GM11168 (cell line): ENCODE results near the gene JADE3.
"Not testable (repeated sequence)": the region's sequence is repeated elsewhere in the genome, so short reads cannot be mapped to it uniquely, and the experiment has no call there.

Experiments
- in situ Hi-C: fragments of 300-500 bp; cut with MboI; formaldehyde crosslinking; loops from one replicate; pipeline ENCODE4 v1.12.0; 2022; ENCODE audit warnings: low sequenced_read_pairs; ENCODE audit not compliant: unreplicated experiment

Gene JADE3

GRCh38 chrX:46929439-46930261, 17.4 kb downstream of the JADE3 start:
- in situ Hi-C loops = no loop called here

GRCh38 chrX:46935295-46935694, 23.1 kb downstream of the JADE3 start:
- in situ Hi-C loops = no loop called here

GRCh38 chrX:46938589-46938988, 26.4 kb downstream of the JADE3 start:
- in situ Hi-C loops = no loop called here

- in situ Hi-C loops = no loop called here
These were observed 29.1 kb downstream of the JADE3 start for GRCh38 chrX:46941341-46941740.

GRCh38 chrX:46953137-46953527, 40.9 kb downstream of the JADE3 start:
- in situ Hi-C loops = no loop called here

DNA sequence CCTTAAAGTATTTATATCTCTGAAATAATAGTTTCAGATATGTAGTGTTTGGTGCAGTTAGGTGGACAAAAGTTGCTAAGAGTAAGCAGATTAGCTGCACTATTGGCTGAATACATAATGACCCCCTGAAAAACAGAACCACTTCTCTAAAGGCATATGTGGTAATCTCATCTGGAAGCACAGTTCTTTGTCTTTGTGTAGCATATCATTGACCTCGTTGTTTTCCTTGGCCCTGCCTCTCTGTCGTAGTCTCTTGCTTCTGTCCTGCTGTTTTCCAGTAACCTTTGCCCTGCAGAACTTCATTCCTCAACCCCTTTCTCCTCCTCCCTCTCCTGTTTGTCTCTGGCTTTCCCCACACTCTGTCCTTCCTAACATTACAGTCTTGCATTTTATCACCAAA, 41.4 kb downstream of the JADE3 start:
- in situ Hi-C loops = no loop called here

- in situ Hi-C loops = no loop called here
These were observed 42.5 kb downstream of the JADE3 start for GRCh38 chrX:46954716-46955115.

GRCh38 chrX:46956589-46956988, 44.4 kb downstream of the JADE3 start:
- in situ Hi-C loops = not testable (repeated sequence)

GRCh38 chrX:46957297-46957696, 45.1 kb downstream of the JADE3 start:
- in situ Hi-C loops = no loop called here

- in situ Hi-C loops = no loop called here
These were observed 46.9 kb downstream of the JADE3 start for GRCh38 chrX:46959101-46959500.

DNA sequence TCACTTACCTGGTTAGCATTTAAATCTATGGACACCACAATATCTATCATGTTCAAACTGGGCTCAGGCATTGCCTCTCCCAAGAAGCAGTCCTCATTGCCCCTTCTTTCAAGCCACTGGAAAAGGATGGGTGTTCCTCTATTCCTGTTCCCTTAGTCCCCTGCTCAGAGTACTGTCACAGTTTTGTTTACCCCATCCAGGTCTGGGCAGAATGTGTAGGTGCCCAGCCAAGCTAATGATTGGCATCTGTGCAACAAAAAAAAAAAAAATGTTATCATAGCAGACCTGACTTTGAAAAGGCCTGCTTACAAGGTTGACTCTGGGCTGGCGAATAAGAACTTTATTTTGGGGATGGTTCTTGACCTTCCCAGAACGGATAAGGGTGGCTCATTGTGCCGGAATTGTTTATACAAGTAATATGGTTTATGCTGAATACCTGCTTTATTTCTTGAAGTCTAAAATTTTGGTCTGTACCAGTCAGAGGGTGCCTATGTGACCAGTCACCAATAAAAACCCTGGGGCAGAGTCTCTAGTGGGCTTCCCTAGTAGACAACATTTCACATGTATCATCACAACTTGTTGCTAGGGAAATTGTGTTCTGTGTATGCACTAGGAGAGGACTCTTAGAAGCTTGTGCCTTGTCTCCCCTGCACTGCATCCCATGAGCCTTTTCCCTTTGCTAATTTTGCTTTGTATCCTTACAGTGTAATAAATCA, 47.9 kb downstream of the JADE3 start:
- in situ Hi-C loops = no loop called here

DNA sequence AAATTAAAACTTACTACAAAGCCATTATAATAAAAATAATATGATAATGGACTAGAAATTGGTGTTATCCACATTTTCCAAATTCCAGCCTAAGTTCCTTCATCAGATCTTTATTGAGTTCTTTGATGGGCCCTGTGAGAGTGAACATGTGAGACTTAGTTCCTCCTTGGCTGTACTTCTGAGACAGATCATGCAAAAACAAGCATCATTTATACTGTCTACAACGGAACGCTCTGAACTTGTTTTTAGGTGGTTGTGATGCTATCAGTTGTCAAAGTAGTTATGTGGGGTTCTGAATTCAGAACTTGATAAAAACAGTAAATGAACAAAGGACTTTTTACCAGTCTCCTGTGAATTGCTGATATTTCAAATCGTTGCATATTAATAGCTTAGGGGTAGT, 48.9 kb downstream of the JADE3 start:
- in situ Hi-C loops = no loop called here

DNA sequence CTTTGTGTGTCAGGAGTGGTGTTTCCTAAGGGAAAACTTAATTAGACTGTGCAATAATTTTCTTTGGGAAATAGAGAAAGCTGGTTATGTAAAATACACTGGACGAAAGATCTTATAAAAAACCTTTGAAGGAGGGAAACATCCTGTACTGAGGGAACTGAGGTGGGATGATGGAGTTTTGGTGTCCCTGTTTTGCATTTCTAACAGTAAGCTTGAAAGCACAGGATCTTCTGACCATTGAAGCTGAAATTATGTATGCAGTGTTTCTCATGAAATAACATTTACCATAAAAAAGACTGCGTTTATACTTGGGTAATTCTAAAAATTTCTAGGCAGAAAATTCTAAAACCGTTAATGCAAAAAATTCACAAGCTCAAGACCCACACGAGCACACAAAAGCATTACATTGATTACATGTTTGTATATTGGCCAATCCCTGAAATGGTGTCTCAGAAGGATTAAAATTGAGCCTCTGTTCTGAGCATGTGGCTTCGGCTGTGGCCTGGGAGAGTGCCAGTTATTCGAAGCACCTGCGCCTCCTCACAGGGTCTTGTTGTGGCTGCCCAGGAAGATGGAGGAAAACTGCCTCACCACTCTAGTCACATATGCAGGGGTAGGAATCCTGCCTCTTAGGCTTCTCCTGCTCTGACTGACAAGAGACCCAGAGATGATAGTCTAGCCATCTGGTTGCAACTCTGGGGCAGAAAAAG, 49.5 kb downstream of the JADE3 start:
- in situ Hi-C loops = no loop called here

GRCh38 chrX:46965125-46965758, 53.0 kb downstream of the JADE3 start:
- in situ Hi-C loops = no loop called here

- in situ Hi-C loops = no loop called here
These were observed 55.3 kb downstream of the JADE3 start for GRCh38 chrX:46967547-46967946.

DNA sequence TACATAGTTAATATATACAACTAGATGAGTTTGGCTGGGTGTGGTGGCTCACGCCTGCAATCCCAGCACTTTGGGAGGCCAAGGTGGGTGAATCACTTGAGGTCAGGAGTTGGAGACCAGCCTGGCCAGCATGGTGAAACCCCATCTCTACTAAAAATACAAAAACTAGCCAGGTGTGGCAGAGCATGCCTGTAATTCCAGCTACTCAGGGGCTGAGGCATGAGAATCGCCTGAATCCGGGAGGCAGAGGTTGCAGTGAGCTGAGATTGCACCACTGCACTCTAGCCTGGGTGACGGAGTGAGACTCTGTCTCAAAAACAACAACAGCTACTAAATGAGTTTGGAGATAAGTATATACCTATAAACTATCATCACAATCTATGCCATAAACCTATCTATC, 64.8 kb downstream of the JADE3 start:
- in situ Hi-C loops = not testable (repeated sequence)

DNA sequence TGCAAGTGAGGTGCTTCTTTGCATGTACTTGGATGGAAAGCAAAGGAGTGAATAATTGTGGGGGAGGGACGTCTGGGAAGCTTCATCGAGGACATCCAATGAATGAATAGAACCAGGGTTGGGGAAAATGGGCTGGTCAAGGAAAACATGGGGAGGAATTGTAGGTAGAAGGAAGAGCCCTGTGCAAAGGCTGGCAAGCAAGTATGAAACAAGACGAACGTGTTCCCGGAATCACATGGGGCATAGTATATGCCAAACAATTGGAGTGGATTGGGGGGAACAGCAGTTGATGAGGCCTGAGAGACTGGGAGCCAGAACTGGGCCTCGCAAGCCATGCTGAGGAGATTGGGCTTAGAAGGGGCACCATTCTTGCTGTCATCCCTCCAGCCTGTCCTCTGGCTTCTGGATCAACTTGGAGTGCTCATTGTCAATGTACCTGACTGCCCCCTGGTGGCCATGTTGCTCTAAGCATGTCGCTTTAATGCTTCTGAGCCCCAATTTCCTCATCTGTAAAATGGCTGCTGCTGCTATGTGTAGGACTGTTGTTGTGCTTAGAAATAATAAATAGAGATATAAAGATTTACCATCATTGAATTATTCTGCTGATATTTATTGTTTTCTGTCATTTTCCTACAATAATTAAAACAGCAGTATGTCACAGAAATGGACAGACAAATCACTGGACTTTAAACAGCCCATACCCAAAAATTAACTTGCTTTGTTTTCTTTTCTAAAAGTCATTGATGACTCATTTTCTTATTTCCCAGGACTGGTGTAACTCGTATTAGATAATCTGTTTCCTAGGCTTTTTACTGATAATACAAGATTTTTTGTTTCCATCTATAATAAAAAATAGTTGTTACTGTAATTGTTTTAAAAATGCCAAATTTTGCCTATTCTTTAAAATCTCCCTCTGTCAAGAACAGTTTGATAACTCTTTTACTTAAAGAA, 66.4 kb downstream of the JADE3 start:
- in situ Hi-C loops = no loop called here

- in situ Hi-C loops = no loop called here
These were observed 72.5 kb downstream of the JADE3 start for GRCh38 chrX:46984705-46985104.

DNA sequence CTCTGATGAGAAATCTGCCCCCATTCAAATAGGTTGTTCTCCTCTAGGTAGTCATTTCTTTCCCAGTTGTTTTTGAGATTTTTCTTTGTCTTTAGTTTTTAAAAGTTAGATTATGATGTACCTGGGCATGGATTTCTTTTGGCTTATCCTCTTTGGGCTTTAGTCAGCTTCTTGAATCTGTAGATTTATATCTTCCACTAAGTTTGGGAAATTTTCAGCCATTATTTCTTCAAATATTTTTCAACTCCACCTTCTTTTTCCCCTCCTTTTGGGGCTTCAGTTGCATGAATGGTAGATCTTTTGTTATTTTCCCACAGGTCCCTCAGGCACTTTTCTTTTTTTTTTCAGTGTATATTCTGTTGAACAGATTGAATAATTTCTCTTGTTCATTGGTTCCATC, 77.3 kb downstream of the JADE3 start:
- in situ Hi-C loops = no loop called here

GRCh38 chrX:46991664-46992063, 79.4 kb downstream of the JADE3 start:
- in situ Hi-C loops = no loop called here
